ENCODE measurements around the gene OSBPL1A. TPM values are rescaled to one million over a fixed set of nuclear protein-coding genes. Genes with fewer than 3 reads are reported as not detected.

The OSBPL1A gene
- polyA plus RNA-seq = 10 to 100 TPM; 13.4 to 79.5 (median 49.5) TPM

- 2 to 3% (median 2%) methylated on average over 47 to 55 of the region's 55 CpGs for WGBS, 3 donors
- H3K27ac ChIP-seq (ENCODE audit: low read depth, low read length) = no peak within 1 kb of the TSS
Observed at GRCh38 chr18:24397694-24398368, at the start of gene OSBPL1A. OSBPL1A (minus strand) TSS chr18:24397824; CDS start chr18:24377533, 20,291 bp downstream.

GRCh38 chr18:24446953-24447538 is 49.4 kb upstream of the OSBPL1A start:
- WGBS, 3 donors = 90 to 95% (median 92%) methylated on average over 1 of the region's 1 CpG
- no peak overlapping the region for H3K27ac ChIP-seq (ENCODE audit: low read depth, low read length)

- 95 to 100% (median 98%) methylated on average over 1 of the region's 1 CpG for WGBS, 3 donors
- no peak overlapping the region for H3K27ac ChIP-seq (ENCODE audit: low read depth, low read length)
Observed at GRCh38 chr18:24446453-24446852, 48.8 kb upstream of the OSBPL1A start.

DNA sequence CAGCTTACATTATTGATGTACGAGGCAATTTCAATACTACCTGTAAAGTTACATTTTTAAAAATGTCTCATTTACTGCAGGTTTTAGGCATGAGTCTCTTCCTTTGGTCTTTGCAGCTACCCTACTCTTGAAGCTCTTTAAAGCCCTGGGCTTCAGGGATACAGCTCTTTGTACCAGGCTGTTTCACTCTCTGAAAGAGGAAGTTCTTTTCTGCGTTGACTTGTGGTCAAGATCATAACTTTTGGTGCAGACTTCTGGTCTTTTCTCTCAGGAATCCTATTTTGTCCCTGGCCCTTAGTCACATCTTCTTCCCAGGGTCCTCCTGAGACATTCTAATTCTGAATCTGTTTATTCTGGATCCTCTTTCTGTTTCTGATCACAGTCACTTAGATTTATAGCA is 46.2 kb upstream of the OSBPL1A start:
- WGBS, 3 donors = 60 to 85% (median 69%) methylated on average over 2 of the region's 2 CpGs
- no peak overlapping the region for H3K27ac ChIP-seq (ENCODE audit: low read depth, low read length)

GRCh38 chr18:24436939-24437338 is 39.3 kb upstream of the OSBPL1A start:
- H3K27ac ChIP-seq (ENCODE audit: low read depth, low read length) = no peak overlapping the region
- WGBS, 3 donors = 86 to 97% (median 91%) methylated on average over 1 of the region's 1 CpG

- 78 to 99% (median 88%) methylated on average over 3 of the region's 3 CpGs for WGBS, 3 donors
Observed at GRCh38 chr18:24432618-24433017, 35.0 kb upstream of the OSBPL1A start.

DNA sequence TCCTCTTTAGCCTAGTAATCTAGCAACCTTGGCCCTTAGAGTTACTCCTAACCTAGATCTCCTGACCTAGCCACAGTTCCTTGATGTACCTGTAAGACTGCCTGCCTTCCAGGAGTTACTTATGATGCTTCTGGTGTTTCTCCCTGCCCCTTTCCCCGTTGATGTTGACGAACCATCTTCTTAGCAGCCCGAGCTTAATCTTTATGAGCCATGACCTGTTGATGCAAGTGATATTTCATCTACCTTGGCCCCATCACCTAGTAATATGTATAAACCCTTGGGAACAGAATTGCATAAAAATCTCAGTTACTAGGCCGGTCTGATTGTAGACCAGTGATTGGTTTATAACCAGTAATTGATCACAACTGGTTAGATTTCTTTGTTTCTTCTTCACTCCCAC is 31.6 kb upstream of the OSBPL1A start:
- no peak overlapping the region for H3K27ac ChIP-seq (ENCODE audit: low read depth, low read length)
- 93 to 100% (median 94%) methylated on average over 4 of the region's 4 CpGs for WGBS, 3 donors

More at GRCh38 chr18:24432618-24433017, 35.0 kb upstream of the OSBPL1A start:
- H3K27ac ChIP-seq (ENCODE audit: low read depth, low read length) = no peak overlapping the region

GRCh38 chr18:24428709-24429108 is 31.1 kb upstream of the OSBPL1A start:
- WGBS, 3 donors = 78 to 89% (median 87%) methylated on average over 3 of the region's 3 CpGs
- no peak overlapping the region for H3K27ac ChIP-seq (ENCODE audit: low read depth, low read length)

DNA sequence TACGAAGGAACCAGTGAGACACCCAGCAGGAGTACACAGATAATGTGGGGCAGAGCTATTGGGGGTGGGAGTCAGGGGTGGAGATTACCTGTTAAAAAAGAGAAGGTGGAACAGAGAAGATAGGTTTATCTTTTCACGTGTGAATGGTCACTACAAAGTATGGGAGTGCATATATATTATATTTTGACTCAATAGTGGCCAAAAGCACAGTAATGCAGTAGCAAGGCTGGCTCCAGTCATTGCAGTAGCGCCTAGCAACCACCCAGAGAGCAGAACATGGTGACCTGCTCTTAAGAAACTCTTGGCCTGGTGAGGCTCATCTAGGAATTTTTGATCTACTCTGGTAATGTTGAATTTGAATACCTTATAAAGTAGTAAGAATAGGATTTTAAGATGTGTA is 29.9 kb upstream of the OSBPL1A start:
- H3K27ac ChIP-seq (ENCODE audit: low read depth, low read length) = no peak overlapping the region
- WGBS, 3 donors = 51 to 58% (median 57%) methylated on average over 3 of the region's 3 CpGs

- WGBS, 3 donors = 1 to 2% (median 1%) methylated on average over 61 to 82 of the region's 82 CpGs
- H3K27ac ChIP-seq (ENCODE audit: low read depth, low read length) = no peak within 1 kb of the TSS
Observed at GRCh38 chr18:24426398-24427294, 29.0 kb upstream of the OSBPL1A start, which contains the start of gene IMPACT. IMPACT (plus strand) TSS chr18:24426670; CDS start chr18:24426757, 87 bp downstream.

DNA sequence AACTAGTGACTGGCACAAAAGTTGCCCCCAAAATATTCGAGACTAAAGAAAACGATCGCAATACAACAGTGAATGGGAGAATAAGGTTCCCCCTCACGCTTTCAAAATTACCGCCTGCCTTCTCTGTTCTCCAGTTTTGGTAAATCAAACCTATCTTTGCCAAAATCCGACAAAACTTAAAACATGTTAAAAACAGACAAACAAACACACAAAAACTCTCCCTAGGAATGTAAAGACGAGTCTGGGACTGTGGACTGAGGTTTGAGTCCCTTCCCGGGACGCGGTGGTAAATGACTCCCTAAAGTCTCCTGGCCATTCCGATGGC is 28.4 kb upstream of the OSBPL1A start:
- no peak overlapping the region for H3K27ac ChIP-seq (ENCODE audit: low read depth, low read length)
- WGBS, 3 donors = 31 to 41% (median 38%) methylated on average over 11 of the region's 11 CpGs

DNA sequence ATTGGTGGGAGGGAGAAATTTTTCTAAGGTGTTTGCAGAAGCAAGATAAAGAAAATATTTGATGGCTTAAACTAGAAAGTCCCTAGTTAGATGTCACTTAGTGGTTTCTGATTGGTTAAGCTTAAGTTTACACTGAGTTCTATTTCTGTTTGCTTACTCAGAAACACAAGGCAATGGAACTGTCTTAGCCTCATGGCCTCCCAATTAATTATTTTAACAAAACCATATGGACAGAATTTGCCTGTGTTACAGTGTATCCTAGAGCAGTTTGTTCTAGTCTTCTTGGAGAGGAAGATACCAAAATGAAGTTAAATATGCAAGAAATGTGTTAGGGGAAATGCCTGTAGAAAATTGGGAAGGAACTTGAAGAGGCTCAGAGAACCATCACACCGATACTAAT is 24.2 kb upstream of the OSBPL1A start:
- H3K27ac ChIP-seq (ENCODE audit: low read depth, low read length) = no peak overlapping the region
- 52 to 74% (median 63%) methylated on average over 1 of the region's 1 CpG for WGBS, 3 donors

GRCh38 chr18:24420551-24420950 is 22.9 kb upstream of the OSBPL1A start:
- 79 to 97% (median 94%) methylated on average over 4 of the region's 4 CpGs for WGBS, 3 donors
- H3K27ac ChIP-seq (ENCODE audit: low read depth, low read length) = no peak overlapping the region

- WGBS, 3 donors = 45 to 50% (median 47%) methylated on average over 3 of the region's 3 CpGs
- H3K27ac ChIP-seq (ENCODE audit: low read depth, low read length) = no peak overlapping the region
Observed at GRCh38 chr18:24417480-24417879, 19.9 kb upstream of the OSBPL1A start.

- no peak overlapping the region for H3K27ac ChIP-seq (ENCODE audit: low read depth, low read length)
- 75 to 90% (median 79%) methylated on average over 3 of the region's 3 CpGs for WGBS, 3 donors
Observed at GRCh38 chr18:24414349-24415003, 16.9 kb upstream of the OSBPL1A start.

DNA sequence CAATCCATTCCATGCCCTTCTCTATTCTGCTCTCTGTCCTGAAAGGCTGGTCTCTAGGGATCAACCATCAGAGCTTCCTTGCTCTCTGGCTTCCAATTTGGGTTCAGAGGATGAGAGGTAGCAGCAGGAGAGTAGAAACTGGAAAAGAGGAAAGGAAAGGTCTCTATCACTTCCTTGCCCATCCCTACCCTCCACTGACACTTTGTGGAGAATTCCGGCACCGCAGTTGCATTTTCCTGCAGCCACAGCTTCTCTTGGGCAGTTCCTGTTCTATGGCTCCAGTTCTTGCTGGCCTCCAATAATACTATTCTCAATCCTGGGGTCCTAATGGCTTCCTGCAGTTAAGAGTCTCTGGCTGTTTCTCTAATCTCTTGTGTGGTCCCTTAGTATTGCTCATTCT is 15.5 kb upstream of the OSBPL1A start:
- H3K27ac ChIP-seq (ENCODE audit: low read depth, low read length) = no peak overlapping the region
- 59 to 86% (median 84%) methylated on average over 2 of the region's 2 CpGs for WGBS, 3 donors

GRCh38 chr18:24408496-24408895 is 10.9 kb upstream of the OSBPL1A start:
- 85 to 94% (median 88%) methylated on average over 2 of the region's 2 CpGs for WGBS, 3 donors

GRCh38 chr18:24404591-24404990 is 7.0 kb upstream of the OSBPL1A start:
- WGBS, 3 donors = 85 to 89% (median 85%) methylated on average over 3 of the region's 3 CpGs
- H3K27ac ChIP-seq (ENCODE audit: low read depth, low read length) = no peak overlapping the region

More at GRCh38 chr18:24408496-24408895, 10.9 kb upstream of the OSBPL1A start:
- H3K27ac ChIP-seq (ENCODE audit: low read depth, low read length) = no peak overlapping the region

GRCh38 chr18:24403076-24403475 is 5.5 kb upstream of the OSBPL1A start:
- H3K27ac ChIP-seq (ENCODE audit: low read depth, low read length) = no peak overlapping the region
- WGBS, 3 donors = 81 to 93% (median 90%) methylated on average over 5 of the region's 5 CpGs
